Kidney (tissue), 22 donors: ENCODE results near the gene GDF9. TPM values are rescaled to one million over a fixed set of nuclear protein-coding genes. Genes with fewer than 3 reads are reported as not detected.

Source experiments
- DNase-seq, 5 donors: peaks; one replicate each; pipeline ENCODE4 v3.0.0-alpha.2; 2013 to 2020
- FAIRE-seq: peaks from 2 replicates; lab custom pipeline; 2012; peaks lifted over from hg19 to GRCh38; lab: Jason Lieb, UNC
- H3K27ac ChIP-seq, 2 donors: one replicate each; pipeline ENCODE4 v1.7.0; 2013; ENCODE audit warnings: low read depth in 2 of 2, low read length in 2 of 2, inconsistent platforms in 1 of 2
- H3K27me3 ChIP-seq: one replicate; pipeline ENCODE4 v1.7.1; 2013; ENCODE audit warnings: low read length, inconsistent platforms; ENCODE audit not compliant: control insufficient read depth, insufficient read depth
- H3K36me3 ChIP-seq, 3 donors: one replicate each; pipeline versions ENCODE4 v1.7.0 to v1.7.1; 2013; ENCODE audit warnings: low read length in 3 of 3, control low read depth in 1 of 3, inconsistent platforms in 1 of 3; ENCODE audit not compliant: insufficient read depth in 3 of 3, control insufficient read depth in 2 of 3
- H3K4me1 ChIP-seq, 3 donors: one replicate each; pipeline versions ENCODE4 v1.7.0 to v1.7.1; 2013; ENCODE audit warnings: low read length in 3 of 3, inconsistent platforms in 1 of 3, low read depth in 1 of 3; ENCODE audit not compliant: control insufficient read depth in 2 of 3, insufficient read depth in 2 of 3
- H3K4me3 ChIP-seq, 3 donors: one replicate each; pipeline versions ENCODE4 v1.7.0 to v1.8.1; 2013; ENCODE audit warnings: low read length in 3 of 3, control low read depth in 1 of 3, inconsistent platforms in 1 of 3
- H3K9ac ChIP-seq, 3 donors: one replicate each; pipeline versions ENCODE4 v1.7.0 to v1.7.1; 2013; ENCODE audit warnings: low read length in 3 of 3, control low read depth in 1 of 3, inconsistent platforms in 1 of 3
- H3K9me3 ChIP-seq, 3 donors: one replicate each; pipeline versions ENCODE4 v1.7.0 to v1.7.1; 2013; ENCODE audit warnings: low read length in 3 of 3, control low read depth in 1 of 3, inconsistent platforms in 1 of 3; ENCODE audit not compliant: control insufficient read depth in 2 of 3, insufficient read depth in 1 of 3
- intact Hi-C: fragments of 100-400 bp; cut with DNase I; formaldehyde crosslinking; loops from one replicate; pipeline ENCODE4 v1.11.1; 2022
- long read RNA-seq, 10 donors: library from polyadenylated mRNA in 1 of 10; unstranded in 1 of 10; transcript quantifications; one replicate each; pipeline ENCODE4 v2.0.0 and lab custom pipeline, GENCODE V29; 2021 to 2026
- polyA plus RNA-seq: library from polyadenylated mRNA; stranded (reverse); fragments of 350-450 nt; fragmentation: Illumina TruSeq; extraction: RNeasy Lipid Tissue Mini Kit (QIAGEN cat#74804); gene quantifications from one replicate; pipeline ENCODE4 v1.2.3, GENCODE V29; 2014; ENCODE audit warnings: low read depth, low replicate concordance; ENCODE audit not compliant: insufficient read depth
- total RNA-seq: library from RNA; stranded (reverse); fragmentation: NEBNext Ultra II Directional; extraction: Animal tissue kit (Norgen Biotek cat#: 25700); gene quantifications from one replicate; pipeline ENCODE4 v1.2.1, GENCODE V29; 2021
- TF ChIP-seq, protein P1 (sequence below): IDR thresholded peaks from 3 replicates; pipeline ENCODE4 v1.5.1; 2012; ENCODE audit warnings: mild to moderate bottlenecking, moderate library complexity, borderline replicate concordance; ENCODE audit not compliant: insufficient read depth; ENCODE audit errors: extremely low read depth
- donor health status: control.
- donor health status: control.
- donor health status: control.
- donor health status: control.
- donor health status: control.
- donor health status: DM: yes; HTN: yes; CAD: no.
- donor health status: Normal renal cell carcinoma (clear cell type).

Gene GDF9, protein sequence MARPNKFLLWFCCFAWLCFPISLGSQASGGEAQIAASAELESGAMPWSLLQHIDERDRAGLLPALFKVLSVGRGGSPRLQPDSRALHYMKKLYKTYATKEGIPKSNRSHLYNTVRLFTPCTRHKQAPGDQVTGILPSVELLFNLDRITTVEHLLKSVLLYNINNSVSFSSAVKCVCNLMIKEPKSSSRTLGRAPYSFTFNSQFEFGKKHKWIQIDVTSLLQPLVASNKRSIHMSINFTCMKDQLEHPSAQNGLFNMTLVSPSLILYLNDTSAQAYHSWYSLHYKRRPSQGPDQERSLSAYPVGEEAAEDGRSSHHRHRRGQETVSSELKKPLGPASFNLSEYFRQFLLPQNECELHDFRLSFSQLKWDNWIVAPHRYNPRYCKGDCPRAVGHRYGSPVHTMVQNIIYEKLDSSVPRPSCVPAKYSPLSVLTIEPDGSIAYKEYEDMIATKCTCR
- total RNA-seq (0.88 TPM), polyA plus RNA-seq (0.88 TPM)
- long read RNA-seq, donor 1, result 0 reads
- long read RNA-seq, donor 2, result 0 reads
- long read RNA-seq, donor 3, result 0 reads
- long read RNA-seq, donor 4, result 0 reads
- long read RNA-seq, donor 5, result 0 reads
- long read RNA-seq, donor 6, result 0 reads
- long read RNA-seq, donor 7, result 0 reads
- long read RNA-seq, donor 8, result 0 reads
- long read RNA-seq, donor 9, result 0 reads
- long read RNA-seq, donor 10, partial matches to known transcripts, result 565 of 1,125 reads
- long read RNA-seq, donor 10, other reads (novel, unspliced or antisense), result 560 of 1,125 reads

DNA sequence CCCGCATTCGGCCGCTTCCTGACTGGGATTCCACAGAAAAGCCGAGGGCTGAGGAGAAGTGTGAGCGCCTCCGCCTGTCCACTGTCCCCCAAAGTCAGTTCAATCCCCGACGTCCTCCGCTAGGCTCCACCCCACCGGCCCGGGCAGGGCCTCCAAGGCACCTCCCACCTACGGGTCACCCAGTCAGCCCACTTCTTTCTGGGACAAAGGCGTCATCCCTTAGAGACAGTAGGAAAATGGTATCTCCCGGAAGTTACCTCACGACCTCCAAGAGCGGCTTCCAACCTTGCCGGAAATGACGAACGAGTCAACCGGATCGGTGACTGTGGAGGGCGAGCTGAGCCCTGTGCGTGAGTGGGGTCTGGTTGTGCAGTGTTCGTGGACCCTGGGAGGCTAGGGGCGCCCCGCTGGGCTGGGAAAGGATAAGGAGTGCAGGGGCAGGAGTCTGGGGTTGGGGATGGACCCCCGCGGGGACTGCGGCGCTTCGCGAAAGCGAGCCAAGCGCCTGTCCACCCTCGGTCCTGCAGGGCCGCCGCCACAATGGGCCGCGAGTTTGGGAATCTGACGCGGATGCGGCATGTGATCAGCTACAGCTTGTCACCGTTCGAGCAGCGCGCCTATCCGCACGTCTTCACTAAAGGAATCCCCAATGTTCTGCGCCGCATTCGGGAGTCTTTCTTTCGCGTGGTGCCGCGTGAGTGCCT is at the start of gene GDF9, which contains the start of gene UQCRQ:
TSS of gene GDF9 (minus strand) at position 128 of the 704 bp plus-strand sequence. CDS start 1,936 bp downstream, outside the sequence.
TSS of gene UQCRQ (plus strand) at position 301 of the 704 bp plus-strand sequence. CDS start at position 541, 240 bp downstream.
- FAIRE-seq (peak; percentile 95), DNase-seq (peak; percentile 98 to 100 (median 99))
- peak within 1 kb of the TSS; percentile 65 to 95 (median 72) for H3K9ac ChIP-seq
- intact Hi-C loops, result no loop called here
- no peaks in the 10 kb centered on the region for H3K9me3 ChIP-seq
- TF ChIP-seq, protein P1, sequence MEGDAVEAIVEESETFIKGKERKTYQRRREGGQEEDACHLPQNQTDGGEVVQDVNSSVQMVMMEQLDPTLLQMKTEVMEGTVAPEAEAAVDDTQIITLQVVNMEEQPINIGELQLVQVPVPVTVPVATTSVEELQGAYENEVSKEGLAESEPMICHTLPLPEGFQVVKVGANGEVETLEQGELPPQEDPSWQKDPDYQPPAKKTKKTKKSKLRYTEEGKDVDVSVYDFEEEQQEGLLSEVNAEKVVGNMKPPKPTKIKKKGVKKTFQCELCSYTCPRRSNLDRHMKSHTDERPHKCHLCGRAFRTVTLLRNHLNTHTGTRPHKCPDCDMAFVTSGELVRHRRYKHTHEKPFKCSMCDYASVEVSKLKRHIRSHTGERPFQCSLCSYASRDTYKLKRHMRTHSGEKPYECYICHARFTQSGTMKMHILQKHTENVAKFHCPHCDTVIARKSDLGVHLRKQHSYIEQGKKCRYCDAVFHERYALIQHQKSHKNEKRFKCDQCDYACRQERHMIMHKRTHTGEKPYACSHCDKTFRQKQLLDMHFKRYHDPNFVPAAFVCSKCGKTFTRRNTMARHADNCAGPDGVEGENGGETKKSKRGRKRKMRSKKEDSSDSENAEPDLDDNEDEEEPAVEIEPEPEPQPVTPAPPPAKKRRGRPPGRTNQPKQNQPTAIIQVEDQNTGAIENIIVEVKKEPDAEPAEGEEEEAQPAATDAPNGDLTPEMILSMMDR, result no peak
- peak within 1 kb of the TSS; percentile 89 to 94 for H3K27ac ChIP-seq
- peak within 1 kb of the TSS; percentile 88 to 93 (median 90) for H3K4me3 ChIP-seq
- peaks cover 0 to 15% (median 10%) of the 10 kb centered on the region in 3 donors for H3K4me1 ChIP-seq
- peaks cover 0 to 20% (median 13%) of the 10 kb centered on the region in 3 donors for H3K36me3 ChIP-seq
- no peaks in the 10 kb centered on the region for H3K27me3 ChIP-seq

DNA sequence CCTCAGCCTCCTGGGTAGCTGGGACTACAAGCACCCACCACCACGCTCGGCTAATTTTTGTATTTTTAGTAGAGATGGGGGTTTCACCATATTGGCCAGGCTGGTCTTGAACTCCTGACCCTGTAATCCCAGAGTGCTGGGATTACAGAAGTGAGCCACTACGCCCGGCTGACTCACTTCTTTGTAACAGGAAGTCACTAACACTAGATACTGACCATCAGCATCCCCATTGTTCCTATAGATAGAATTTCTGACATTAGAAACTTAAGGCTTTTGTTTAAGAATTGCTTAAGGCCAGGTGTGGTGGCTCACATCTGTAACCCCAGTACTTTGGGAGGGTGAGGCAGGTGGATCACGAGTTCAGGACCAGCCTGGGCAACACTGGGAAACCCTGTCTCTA is 49.4 kb upstream of the GDF9 start:
- no peaks in the 10 kb centered on the region for H3K9me3 ChIP-seq
- intact Hi-C loops, result no loop called here
- peaks cover 0 to 11% (median 2%) of the 10 kb centered on the region in 3 donors for H3K36me3 ChIP-seq
- DNase-seq (no peak), FAIRE-seq (no peak)
- no peak overlapping the region for H3K4me3 ChIP-seq
- TF ChIP-seq, protein P1, result no peak
- no peak overlapping the region for H3K27ac ChIP-seq
- no peaks in the 10 kb centered on the region for H3K4me1 ChIP-seq
- H3K27me3 ChIP-seq, result no peaks in the 10 kb centered on the region
- H3K9ac ChIP-seq, result no peak overlapping the region

DNA sequence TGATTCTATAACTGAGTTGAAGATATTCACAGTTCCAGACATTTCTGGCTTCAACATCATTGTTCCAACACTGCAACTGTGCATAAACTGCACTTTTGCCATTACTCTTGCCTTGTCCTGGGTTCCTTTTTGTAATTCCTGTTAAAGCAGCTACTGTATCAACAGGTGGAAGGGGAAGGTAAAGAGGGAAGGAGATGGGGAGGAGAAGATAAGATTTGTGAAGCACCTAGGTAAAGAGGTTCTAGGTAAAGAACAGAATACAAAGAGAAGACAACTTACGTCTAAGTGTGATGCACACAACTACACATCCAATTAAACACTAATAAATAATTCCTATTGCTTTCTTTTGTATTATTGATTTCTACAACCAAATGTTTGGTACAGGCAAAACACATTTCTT is 43.4 kb upstream of the GDF9 start:
- H3K27me3 ChIP-seq, result no peaks in the 10 kb centered on the region
- no peak for FAIRE-seq
- H3K36me3 ChIP-seq, result peaks cover 0 to 10% (median 0%) of the 10 kb centered on the region in 3 donors
- H3K27ac ChIP-seq, result no peak overlapping the region
- intact Hi-C loops, result no loop called here
- TF ChIP-seq, protein P1, result no peak
- no peak for DNase-seq
- no peaks in the 10 kb centered on the region for H3K4me1 ChIP-seq
- H3K4me3 ChIP-seq, result no peak overlapping the region
- H3K9ac ChIP-seq, result no peak overlapping the region
- H3K9me3 ChIP-seq, result no peaks in the 10 kb centered on the region
